ENCODE data around the gene ZP1.
A peak's percentile ranks its signal among the peaks of the same experiment; 100 is the strongest.

Gene ZP1

DNA sequence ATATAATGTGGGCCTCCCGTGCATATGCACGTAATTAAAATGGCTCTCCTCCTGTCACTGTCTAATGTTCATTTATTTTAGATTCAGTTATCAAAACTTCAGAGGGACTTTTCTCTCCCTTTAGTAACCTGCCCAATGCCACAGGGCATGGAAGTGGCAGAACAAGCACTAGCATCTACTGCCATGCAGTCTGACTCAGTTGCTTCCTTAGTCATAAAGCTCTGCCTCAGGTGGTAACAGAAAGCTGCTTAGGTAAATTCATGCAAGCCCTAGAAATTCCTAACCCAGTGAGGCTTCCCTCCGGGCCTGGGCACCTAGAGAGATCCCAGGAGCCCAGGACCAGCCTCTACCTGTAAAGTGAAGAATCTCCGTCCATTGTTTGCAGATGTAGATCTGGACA is 30.2 kb downstream of the ZP1 start:
- Histone ChIP-seq H3K4me2 (ENCODE audit: low read length) (no peak overlapping the region), H3K9me2 (replicated peaks; ENCODE audit: control insufficient read depth, low read length) (no peaks in the 10 kb centered on the region), H3K36me3 (ENCODE audit: control insufficient read depth, low read length) (peaks cover 100% of the 10 kb centered on the region), H3K27ac (ENCODE audit: low read depth, low read length) (no peak overlapping the region), H3K4me1 (ENCODE audit: control insufficient read depth, low read length) (no peaks in the 10 kb centered on the region), H3K4me3 (ENCODE audit: low read length) (no peak overlapping the region), H3K9me3 (ENCODE audit: control insufficient read depth, insufficient read depth, low read length) (no peaks in the 10 kb centered on the region), H3F3A (ENCODE audit: control insufficient read depth, insufficient read depth) (peaks cover 18% of the 10 kb centered on the region), H3K79me2 (ENCODE audit: control insufficient read depth, low read length) (peaks cover 22% of the 10 kb centered on the region), H4K20me1 (ENCODE audit: control insufficient read depth, insufficient read depth, low read depth, low read length) (no peaks in the 10 kb centered on the region), H3K27me3 (ENCODE audit: control insufficient read depth, low read length) (no peaks in the 10 kb centered on the region)
- TF ChIP-seq, protein P1, sequence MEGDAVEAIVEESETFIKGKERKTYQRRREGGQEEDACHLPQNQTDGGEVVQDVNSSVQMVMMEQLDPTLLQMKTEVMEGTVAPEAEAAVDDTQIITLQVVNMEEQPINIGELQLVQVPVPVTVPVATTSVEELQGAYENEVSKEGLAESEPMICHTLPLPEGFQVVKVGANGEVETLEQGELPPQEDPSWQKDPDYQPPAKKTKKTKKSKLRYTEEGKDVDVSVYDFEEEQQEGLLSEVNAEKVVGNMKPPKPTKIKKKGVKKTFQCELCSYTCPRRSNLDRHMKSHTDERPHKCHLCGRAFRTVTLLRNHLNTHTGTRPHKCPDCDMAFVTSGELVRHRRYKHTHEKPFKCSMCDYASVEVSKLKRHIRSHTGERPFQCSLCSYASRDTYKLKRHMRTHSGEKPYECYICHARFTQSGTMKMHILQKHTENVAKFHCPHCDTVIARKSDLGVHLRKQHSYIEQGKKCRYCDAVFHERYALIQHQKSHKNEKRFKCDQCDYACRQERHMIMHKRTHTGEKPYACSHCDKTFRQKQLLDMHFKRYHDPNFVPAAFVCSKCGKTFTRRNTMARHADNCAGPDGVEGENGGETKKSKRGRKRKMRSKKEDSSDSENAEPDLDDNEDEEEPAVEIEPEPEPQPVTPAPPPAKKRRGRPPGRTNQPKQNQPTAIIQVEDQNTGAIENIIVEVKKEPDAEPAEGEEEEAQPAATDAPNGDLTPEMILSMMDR (IDR thresholded peaks at IDR 0.05; ENCODE audit: low read depth, low read length, poor library complexity, severe bottlenecking): no peak
- no peak for TF ChIP-seq EZH2phosphoT487 (IDR thresholded peaks at IDR 0.05; ENCODE audit: borderline replicate concordance, low read length)

GRCh38 chr11:60899046-60899936 is 31.9 kb downstream of the ZP1 start:
- Histone ChIP-seq H4K20me1 (ENCODE audit: control insufficient read depth, insufficient read depth, low read depth, low read length) (peaks cover 1% of the 10 kb centered on the region; the same call in 1 of the 2 replicates), H3K9me2 (replicated peaks; ENCODE audit: control insufficient read depth, low read length) (no peaks in the 10 kb centered on the region), H3K9me3 (ENCODE audit: control insufficient read depth, insufficient read depth, low read length) (no peaks in the 10 kb centered on the region), H3F3A (ENCODE audit: control insufficient read depth, insufficient read depth) (peaks cover 18% of the 10 kb centered on the region), H3K4me2 (ENCODE audit: low read length) (no peak overlapping the region), H3K4me3 (ENCODE audit: low read length) (no peak overlapping the region), H3K79me2 (ENCODE audit: control insufficient read depth, low read length) (peaks cover 35% of the 10 kb centered on the region), H3K27ac (ENCODE audit: low read depth, low read length) (no peak overlapping the region), H3K4me1 (ENCODE audit: control insufficient read depth, low read length) (peaks cover 6% of the 10 kb centered on the region), H3K27me3 (ENCODE audit: control insufficient read depth, low read length) (no peaks in the 10 kb centered on the region), H3K36me3 (ENCODE audit: control insufficient read depth, low read length) (peaks cover 100% of the 10 kb centered on the region)
- TF ChIP-seq, protein P1 (IDR thresholded peaks at IDR 0.05; ENCODE audit: low read depth, low read length, poor library complexity, severe bottlenecking): peak; percentile 98
- no peak for TF ChIP-seq EZH2phosphoT487 (IDR thresholded peaks at IDR 0.05; ENCODE audit: borderline replicate concordance, low read length)

DNA sequence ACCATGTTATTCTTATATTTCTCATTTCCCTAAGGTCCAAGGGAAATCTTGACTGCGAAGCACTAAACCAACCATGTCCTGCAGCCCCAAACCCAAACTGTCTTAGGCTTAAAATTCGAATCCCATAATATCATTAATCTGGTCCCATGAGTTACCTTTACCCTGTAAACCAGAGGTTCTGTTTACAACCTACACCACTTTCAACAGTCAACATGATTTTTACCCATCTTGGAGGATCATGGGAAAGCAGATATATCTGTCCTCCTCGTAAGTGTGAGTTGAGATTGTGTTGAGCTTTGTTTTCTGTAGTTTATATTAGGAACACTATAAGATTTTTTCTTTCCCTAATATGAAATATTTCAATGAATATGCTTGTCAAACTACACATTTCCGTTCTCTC is 32.6 kb downstream of the ZP1 start:
- TF ChIP-seq EZH2phosphoT487 (IDR thresholded peaks at IDR 0.05; ENCODE audit: borderline replicate concordance, low read length): no peak
- TF ChIP-seq, protein P1 (IDR thresholded peaks at IDR 0.05; ENCODE audit: low read depth, low read length, poor library complexity, severe bottlenecking): no peak
- Histone ChIP-seq H3K79me2 (ENCODE audit: control insufficient read depth, low read length) (peaks cover 41% of the 10 kb centered on the region), H3K27me3 (ENCODE audit: control insufficient read depth, low read length) (no peaks in the 10 kb centered on the region), H3K4me3 (ENCODE audit: low read length) (no peak overlapping the region), H3K27ac (ENCODE audit: low read depth, low read length) (no peak overlapping the region), H4K20me1 (ENCODE audit: control insufficient read depth, insufficient read depth, low read depth, low read length) (peaks cover 7% of the 10 kb centered on the region), H3K9me3 (ENCODE audit: control insufficient read depth, insufficient read depth, low read length) (no peaks in the 10 kb centered on the region), H3K9me2 (replicated peaks; ENCODE audit: control insufficient read depth, low read length) (no peaks in the 10 kb centered on the region), H3K4me2 (ENCODE audit: low read length) (no peak overlapping the region), H3K36me3 (ENCODE audit: control insufficient read depth, low read length) (peaks cover 100% of the 10 kb centered on the region), H3F3A (ENCODE audit: control insufficient read depth, insufficient read depth) (peaks cover 18% of the 10 kb centered on the region), H3K4me1 (ENCODE audit: control insufficient read depth, low read length) (peaks cover 13% of the 10 kb centered on the region)

All from DOHH2 (cell line).